Neural cell (in vitro differentiated cells): ENCODE results near the gene MMP28.

ENCODE experiments used
- EP300 ChIP-seq: fragments of 450-650 bp; conservative IDR thresholded peaks from 2 replicates; pipeline ENCODE4 v1.6.1; 2014; ENCODE audit warnings: antibody characterized with exemption, mild to moderate bottlenecking, moderate library complexity; ENCODE audit not compliant: poor library complexity, severe bottlenecking
- EZH2 ChIP-seq: fragments of 200-600, 300-800 bp; shearing (Covaris generic), sonication (generic); IDR thresholded peaks from 2 replicates; pipeline ENCODE4 v1.6.1; 2014; ENCODE audit warnings: antibody characterized with exemption, low read length, borderline replicate concordance, mild to moderate bottlenecking; ENCODE audit not compliant: insufficient read depth, poor library complexity, severe bottlenecking
- MXI1 ChIP-seq: fragments of 450-650 bp; conservative IDR thresholded peaks from 2 replicates; pipeline ENCODE4 v1.6.1; 2014; ENCODE audit warnings: antibody characterized with exemption, mild to moderate bottlenecking; ENCODE audit not compliant: poor library complexity, severe bottlenecking
- SMC3 ChIP-seq: fragments of 450-650 bp; conservative IDR thresholded peaks from 2 replicates; pipeline ENCODE4 v1.6.1; 2014; ENCODE audit warnings: antibody characterized with exemption, mild to moderate bottlenecking, moderate library complexity; ENCODE audit not compliant: poor library complexity
- TAF1 ChIP-seq: IDR thresholded peaks from 2 replicates; pipeline ENCODE4 v1.6.1; 2012; ENCODE audit warnings: low read depth
- TF ChIP-seq, protein P1 (sequence below): fragments of 450-650 bp; IDR thresholded peaks from 2 replicates; pipeline ENCODE4 v1.5.1; 2014; ENCODE audit warnings: antibody characterized with exemption, mild to moderate bottlenecking, moderate library complexity; ENCODE audit not compliant: poor library complexity, severe bottlenecking
- TF ChIP-seq, protein P2 (sequence below): IDR thresholded peaks from 2 replicates; pipeline ENCODE4 v1.6.1; 2012; ENCODE audit warnings: borderline replicate concordance

DNA sequence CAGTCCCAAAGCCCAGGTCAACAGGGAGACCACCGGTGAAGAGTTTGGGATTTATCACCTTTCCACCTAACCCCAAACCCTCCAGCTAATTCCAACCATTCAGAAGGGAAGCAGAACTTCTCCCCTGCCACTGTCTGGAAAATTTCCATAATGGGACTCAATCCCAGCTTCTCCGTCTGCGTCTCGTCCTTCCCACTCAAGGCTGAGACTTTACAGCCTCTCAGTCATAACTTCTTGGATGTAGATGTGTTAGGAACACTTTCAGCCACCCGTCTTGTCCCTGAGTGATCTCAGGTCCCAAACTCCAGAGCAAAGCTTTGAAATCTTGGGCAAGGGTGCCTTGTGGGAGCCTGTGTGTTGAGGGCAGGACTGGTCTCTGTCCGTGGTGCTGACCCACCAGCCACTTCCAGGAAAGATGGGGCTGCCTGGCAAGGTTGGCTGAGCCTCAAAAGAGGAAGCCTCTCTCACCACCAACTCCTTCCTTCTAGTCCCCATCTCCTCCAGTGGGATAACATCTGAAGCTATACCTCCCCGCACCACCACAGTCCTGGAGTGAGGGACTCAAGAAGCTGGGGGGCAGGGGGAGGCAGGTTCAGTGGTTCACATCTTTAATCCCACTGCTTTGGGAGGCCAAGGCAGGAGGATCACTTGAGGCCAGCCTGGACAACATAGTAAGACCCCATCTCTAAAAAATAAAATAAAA is 51.7 kb downstream of the MMP28 start:
- TF ChIP-seq, protein P1, sequence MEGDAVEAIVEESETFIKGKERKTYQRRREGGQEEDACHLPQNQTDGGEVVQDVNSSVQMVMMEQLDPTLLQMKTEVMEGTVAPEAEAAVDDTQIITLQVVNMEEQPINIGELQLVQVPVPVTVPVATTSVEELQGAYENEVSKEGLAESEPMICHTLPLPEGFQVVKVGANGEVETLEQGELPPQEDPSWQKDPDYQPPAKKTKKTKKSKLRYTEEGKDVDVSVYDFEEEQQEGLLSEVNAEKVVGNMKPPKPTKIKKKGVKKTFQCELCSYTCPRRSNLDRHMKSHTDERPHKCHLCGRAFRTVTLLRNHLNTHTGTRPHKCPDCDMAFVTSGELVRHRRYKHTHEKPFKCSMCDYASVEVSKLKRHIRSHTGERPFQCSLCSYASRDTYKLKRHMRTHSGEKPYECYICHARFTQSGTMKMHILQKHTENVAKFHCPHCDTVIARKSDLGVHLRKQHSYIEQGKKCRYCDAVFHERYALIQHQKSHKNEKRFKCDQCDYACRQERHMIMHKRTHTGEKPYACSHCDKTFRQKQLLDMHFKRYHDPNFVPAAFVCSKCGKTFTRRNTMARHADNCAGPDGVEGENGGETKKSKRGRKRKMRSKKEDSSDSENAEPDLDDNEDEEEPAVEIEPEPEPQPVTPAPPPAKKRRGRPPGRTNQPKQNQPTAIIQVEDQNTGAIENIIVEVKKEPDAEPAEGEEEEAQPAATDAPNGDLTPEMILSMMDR = no peak
- TF ChIP-seq, protein P2, sequence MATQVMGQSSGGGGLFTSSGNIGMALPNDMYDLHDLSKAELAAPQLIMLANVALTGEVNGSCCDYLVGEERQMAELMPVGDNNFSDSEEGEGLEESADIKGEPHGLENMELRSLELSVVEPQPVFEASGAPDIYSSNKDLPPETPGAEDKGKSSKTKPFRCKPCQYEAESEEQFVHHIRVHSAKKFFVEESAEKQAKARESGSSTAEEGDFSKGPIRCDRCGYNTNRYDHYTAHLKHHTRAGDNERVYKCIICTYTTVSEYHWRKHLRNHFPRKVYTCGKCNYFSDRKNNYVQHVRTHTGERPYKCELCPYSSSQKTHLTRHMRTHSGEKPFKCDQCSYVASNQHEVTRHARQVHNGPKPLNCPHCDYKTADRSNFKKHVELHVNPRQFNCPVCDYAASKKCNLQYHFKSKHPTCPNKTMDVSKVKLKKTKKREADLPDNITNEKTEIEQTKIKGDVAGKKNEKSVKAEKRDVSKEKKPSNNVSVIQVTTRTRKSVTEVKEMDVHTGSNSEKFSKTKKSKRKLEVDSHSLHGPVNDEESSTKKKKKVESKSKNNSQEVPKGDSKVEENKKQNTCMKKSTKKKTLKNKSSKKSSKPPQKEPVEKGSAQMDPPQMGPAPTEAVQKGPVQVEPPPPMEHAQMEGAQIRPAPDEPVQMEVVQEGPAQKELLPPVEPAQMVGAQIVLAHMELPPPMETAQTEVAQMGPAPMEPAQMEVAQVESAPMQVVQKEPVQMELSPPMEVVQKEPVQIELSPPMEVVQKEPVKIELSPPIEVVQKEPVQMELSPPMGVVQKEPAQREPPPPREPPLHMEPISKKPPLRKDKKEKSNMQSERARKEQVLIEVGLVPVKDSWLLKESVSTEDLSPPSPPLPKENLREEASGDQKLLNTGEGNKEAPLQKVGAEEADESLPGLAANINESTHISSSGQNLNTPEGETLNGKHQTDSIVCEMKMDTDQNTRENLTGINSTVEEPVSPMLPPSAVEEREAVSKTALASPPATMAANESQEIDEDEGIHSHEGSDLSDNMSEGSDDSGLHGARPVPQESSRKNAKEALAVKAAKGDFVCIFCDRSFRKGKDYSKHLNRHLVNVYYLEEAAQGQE = no peak
- TF ChIP-seq EZH2 (no peak), EP300 (no peak), MXI1 (no peak), TAF1 (no peak), SMC3 (no peak)
